Prostate gland (tissue), 2 donors: ENCODE data around the gene GAS6. TPM values are rescaled to one million over a fixed set of nuclear protein-coding genes. Genes with fewer than 3 reads are reported as not detected.

Experiments used
- DNase-seq: peaks from one replicate; pipeline ENCODE4 v3.0.0-alpha.2; 2019; ENCODE audit warnings: low spot score
- H3K27ac ChIP-seq, 2 donors: fragments of 200-600 bp; sonication (generic); 2 replicates each; pipeline ENCODE4 v1.5.1; 2017 to 2019
- H3K27me3 ChIP-seq: fragments of 200-600 bp; sonication (generic); replicated peaks from 2 replicates; pipeline ENCODE4 v1.5.1; 2019; ENCODE audit not compliant: insufficient read depth
- H3K36me3 ChIP-seq, 2 donors: fragments of 200-600 bp; sonication (generic); 1 replicate in 1 of 2; 2 replicates in 1 of 2; pipeline versions ENCODE4 v1.5.1 to v1.8.1; 2017 to 2019
- H3K4me1 ChIP-seq: fragments of 200-600 bp; sonication (generic); replicated peaks from 2 replicates; pipeline ENCODE4 v1.5.1; 2019
- H3K4me3 ChIP-seq, 2 donors: fragments of 200-600 bp; sonication (generic); 2 replicates each; pipeline ENCODE4 v1.5.1; 2017 to 2019
- H3K9me3 ChIP-seq: fragments of 200-600 bp; sonication (generic); 2 replicates; pipeline ENCODE4 v1.5.1; 2017
- CTCF ChIP-seq, 4 experiments: fragments of 200-600 bp in 2 of 4; fragments of 450-650 bp in 2 of 4; sonication (generic) in 2 of 4; IDR thresholded peaks; 1 replicate in 3 of 4; 2 replicates in 1 of 4; pipeline ENCODE4 v1.5.1; 2016 to 2019; ENCODE audit warnings: antibody characterized with exemption in 4 of 4, mild to moderate bottlenecking in 2 of 4, moderate library complexity in 2 of 4
- POLR2A ChIP-seq: fragments of 450-650 bp; IDR thresholded peaks from one replicate; pipeline ENCODE4 v1.6.1; 2016; ENCODE audit warnings: antibody characterized with exemption, mild to moderate bottlenecking
- POLR2AphosphoS5 ChIP-seq: sonication (generic); formaldehyde crosslinking; IDR thresholded peaks from one replicate; pipeline ENCODE4 v1.6.1; 2017; ENCODE audit warnings: antibody characterized with exemption
- WGBS: methylation state at CpG from one replicate; pipeline ENCODE4 v1.1.5; 2018; 5-methylcytosine and 5-hydroxymethylcytosine counted together
- intact Hi-C: fragments of 100-400 bp; cut with DNase I; formaldehyde crosslinking; loops from one replicate; pipeline ENCODE4 v1.14.2; 2022
- total RNA-seq, 2 donors: library from RNA; depleted of rRNA; stranded (reverse); fragments of >200 nt; gene quantifications; one replicate each; pipeline ENCODE4 v1.1.0, GENCODE V29; 2016

The GAS6 gene
- total RNA-seq, 2 donors from 2014 or later, result 116 to 432 TPM

GRCh38 chr13:113898391-113898790 lies 34.5 kb upstream of the GAS6 start:
- H3K4me1 ChIP-seq, result no peaks in the 10 kb centered on the region
- TF ChIP-seq CTCF (IDR thresholded peaks at IDR 0.05), result no peak
- no peak for TF ChIP-seq POLR2A
- no peak for TF ChIP-seq POLR2AphosphoS5
- H3K27me3 ChIP-seq, result no peaks in the 10 kb centered on the region
- H3K9me3 ChIP-seq, result no peaks in the 10 kb centered on the region
- 95% methylated on average over 15 of the region's 15 CpGs for WGBS
- no peak overlapping the region for H3K4me3 ChIP-seq
- intact Hi-C loops, result no loop called here
- no peaks in the 10 kb centered on the region for H3K36me3 ChIP-seq
- H3K27ac ChIP-seq, result no peak overlapping the region
- DNase-seq, result no peak

DNA sequence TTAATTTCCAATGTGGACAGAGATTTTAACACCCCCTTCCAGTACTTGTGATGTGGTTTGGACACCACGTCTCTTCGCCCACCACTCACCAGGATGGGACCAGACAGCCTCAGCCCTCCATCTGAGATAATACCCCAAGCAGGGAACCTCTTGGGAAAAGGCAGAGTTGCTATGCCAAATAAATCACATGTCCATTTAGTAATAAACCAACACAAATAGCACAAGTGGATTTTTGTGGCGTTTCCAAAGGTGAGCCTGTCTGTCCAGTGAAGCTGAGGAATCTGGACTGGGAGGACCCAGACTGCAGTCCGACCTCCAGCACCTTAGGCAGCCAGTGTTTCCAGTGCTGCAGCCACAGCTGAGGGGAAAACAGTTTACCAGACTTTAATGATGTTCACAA lies 34.1 kb upstream of the GAS6 start:
- Histone ChIP-seq H3K4me3 (no peak overlapping the region), H3K36me3 (no peaks in the 10 kb centered on the region), H3K27ac (no peak overlapping the region), H3K4me1 (no peaks in the 10 kb centered on the region), H3K9me3 (no peaks in the 10 kb centered on the region), H3K27me3 (no peaks in the 10 kb centered on the region)
- intact Hi-C loops, result no loop called here
- TF ChIP-seq POLR2AphosphoS5, result no peak
- TF ChIP-seq CTCF (IDR thresholded peaks at IDR 0.05), result no peak
- no peak for TF ChIP-seq POLR2A
- 80% methylated on average over 4 of the region's 4 CpGs for WGBS
- DNase-seq, result no peak

GRCh38 chr13:113897161-113897560 lies 33.3 kb upstream of the GAS6 start:
- no peak for DNase-seq

DNA sequence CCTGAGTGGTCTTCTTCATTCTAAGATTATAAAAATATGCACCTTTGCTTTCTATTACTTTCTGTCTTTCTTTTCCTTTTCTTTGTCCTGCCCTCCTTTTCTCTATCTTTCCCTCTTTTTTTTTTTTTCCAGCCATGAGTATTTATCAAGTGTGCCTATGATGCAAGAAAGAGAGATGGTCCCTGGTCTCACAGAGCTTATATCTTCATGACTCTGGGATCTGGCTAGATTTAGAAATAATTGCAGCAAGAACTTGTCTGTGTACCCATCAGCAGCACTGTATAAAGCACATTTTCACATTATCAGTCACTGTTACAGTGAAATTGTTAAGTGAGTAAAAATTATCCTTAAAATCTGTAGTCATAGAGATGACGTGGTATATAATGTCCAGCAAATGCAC lies 31.6 kb upstream of the GAS6 start:
- Histone ChIP-seq H3K27me3 (no peaks in the 10 kb centered on the region), H3K9me3 (no peaks in the 10 kb centered on the region), H3K4me3 (no peak overlapping the region), H3K36me3 (no peaks in the 10 kb centered on the region), H3K27ac (no peak overlapping the region), H3K4me1 (no peaks in the 10 kb centered on the region)
- DNase-seq, result no peak
- intact Hi-C loops, result no loop called here
- no peak for TF ChIP-seq CTCF (IDR thresholded peaks at IDR 0.05)
- no peak for TF ChIP-seq POLR2A
- no peak for TF ChIP-seq POLR2AphosphoS5
- WGBS, result 85% methylated on average over 1 of the region's 1 CpG

More at GRCh38 chr13:113897161-113897560, 33.3 kb upstream of the GAS6 start:
- no peaks in the 10 kb centered on the region for H3K9me3 ChIP-seq
- no peak overlapping the region for H3K27ac ChIP-seq
- 43% methylated on average over 4 of the region's 4 CpGs for WGBS
- TF ChIP-seq CTCF (IDR thresholded peaks at IDR 0.05), result no peak
- TF ChIP-seq POLR2AphosphoS5, result no peak
- no peak for TF ChIP-seq POLR2A
- intact Hi-C loops, result no loop called here
- no peaks in the 10 kb centered on the region for H3K36me3 ChIP-seq
- H3K4me1 ChIP-seq, result no peaks in the 10 kb centered on the region
- H3K4me3 ChIP-seq, result no peak overlapping the region
- H3K27me3 ChIP-seq, result no peaks in the 10 kb centered on the region

GRCh38 chr13:113890774-113891480 lies 27.1 kb upstream of the GAS6 start:
- 33% methylated on average over 2 of the region's 2 CpGs for WGBS
- H3K9me3 ChIP-seq, result no peaks in the 10 kb centered on the region
- H3K27me3 ChIP-seq, result no peaks in the 10 kb centered on the region
- no peak overlapping the region for H3K27ac ChIP-seq
- TF ChIP-seq CTCF (IDR thresholded peaks at IDR 0.05) (no peak), POLR2AphosphoS5 (no peak), POLR2A (no peak)
- H3K4me1 ChIP-seq, result no peaks in the 10 kb centered on the region
- no peaks in the 10 kb centered on the region for H3K36me3 ChIP-seq
- intact Hi-C loops, result no loop called here
- DNase-seq, result no peak
- no peak overlapping the region for H3K4me3 ChIP-seq
